Ectodermal cell (in vitro differentiated cells): ENCODE measurements around the gene RPL39L. TPM values are rescaled to one million over a fixed set of nuclear protein-coding genes. Genes with fewer than 3 reads are reported as not detected.

ENCODE experiments used
- H3K27ac ChIP-seq: 2 replicates; pipeline ENCODE4 v1.7.0; 2013; ENCODE audit warnings: mild to moderate bottlenecking, low read depth, low read length; ENCODE audit not compliant: insufficient read depth, poor library complexity, severe bottlenecking
- H3K27me3 ChIP-seq: 2 replicates; pipeline ENCODE4 v1.7.0; 2013; ENCODE audit warnings: mild to moderate bottlenecking, low read length; ENCODE audit not compliant: insufficient read depth, control insufficient read depth, poor library complexity, severe bottlenecking
- H3K36me3 ChIP-seq: one replicate; pipeline ENCODE4 v1.7.0; 2013; ENCODE audit warnings: low read length; ENCODE audit not compliant: control insufficient read depth, insufficient read depth
- H3K4me1 ChIP-seq: one replicate; pipeline ENCODE4 v1.7.0; 2013; ENCODE audit warnings: low read length; ENCODE audit not compliant: control insufficient read depth, insufficient read depth
- H3K4me3 ChIP-seq: 2 replicates; pipeline ENCODE4 v1.7.0; 2013; ENCODE audit warnings: low read depth, low read length, control low read depth; ENCODE audit not compliant: insufficient read depth
- H3K9me3 ChIP-seq: 2 replicates; pipeline ENCODE4 v1.7.0; 2013; ENCODE audit warnings: mild to moderate bottlenecking, low read length, moderate library complexity; ENCODE audit not compliant: control insufficient read depth
- WGBS, 2 experiments: methylation state at CpG; one replicate each; pipeline ENCODE4 v1.1.7; 2013; ENCODE audit warnings: missing lambda C conversion rate in 2 of 2; 5-methylcytosine and 5-hydroxymethylcytosine counted together
- polyA plus RNA-seq, 4 experiments: library from polyadenylated mRNA; stranded (reverse); fragments of 50-300 nt; gene quantifications; one replicate each; pipeline ENCODE4 v1.2.3, GENCODE V29; 2013

Gene RPL39L
- polyA plus RNA-seq (2013, experiment 1 of 4), result 18.9 TPM
- 16.2 TPM for polyA plus RNA-seq (2013, experiment 2 of 4)
- 15.2 TPM for polyA plus RNA-seq (2013, experiment 3 of 4)
- polyA plus RNA-seq (2013, experiment 4 of 4), result 13.3 TPM

- no peaks in the 10 kb centered on the region for H3K4me1 ChIP-seq
- no peaks in the 10 kb centered on the region for H3K36me3 ChIP-seq
- no peak within 1 kb of the TSS for H3K27ac ChIP-seq
- WGBS, 2 experiments, result 83 to 84% methylated on average over 69 of the region's 69 CpGs
- peak within 1 kb of the TSS; percentile 31 for H3K4me3 ChIP-seq
- no peaks in the 10 kb centered on the region for H3K9me3 ChIP-seq
- no peaks in the 10 kb centered on the region for H3K27me3 ChIP-seq
These were observed at the start of gene RPL39L for GRCh38 chr3:187139126-187139894. TSS of gene RPL39L (minus strand) at chr3:187139496. CDS start at chr3:187121300, 18,196 bp downstream.

GRCh38 chr3:187188931-187189330, 49.6 kb upstream of the RPL39L start:
- Histone ChIP-seq H3K4me3 (no peak overlapping the region), H3K9me3 (no peaks in the 10 kb centered on the region), H3K36me3 (no peaks in the 10 kb centered on the region), H3K27ac (no peak overlapping the region), H3K27me3 (no peaks in the 10 kb centered on the region), H3K4me1 (no peaks in the 10 kb centered on the region)
- WGBS, 2 experiments, result 88 to 93% methylated on average over 2 of the region's 2 CpGs

- Histone ChIP-seq H3K4me1 (peaks cover 4% of the 10 kb centered on the region), H3K9me3 (no peaks in the 10 kb centered on the region), H3K4me3 (no peak overlapping the region), H3K27ac (no peak overlapping the region), H3K27me3 (no peaks in the 10 kb centered on the region), H3K36me3 (no peaks in the 10 kb centered on the region)
- WGBS, 2 experiments, result 86 to 87% methylated on average over 5 of the region's 5 CpGs
These were observed 47.6 kb upstream of the RPL39L start for GRCh38 chr3:187186801-187187421.

GRCh38 chr3:187186375-187186774, 47.1 kb upstream of the RPL39L start:
- 77 to 79% methylated on average over 2 of the region's 2 CpGs for WGBS, 2 experiments
- Histone ChIP-seq H3K4me3 (no peak overlapping the region), H3K27ac (no peak overlapping the region), H3K4me1 (peaks cover 4% of the 10 kb centered on the region), H3K27me3 (peaks cover 3% of the 10 kb centered on the region), H3K36me3 (no peaks in the 10 kb centered on the region), H3K9me3 (no peaks in the 10 kb centered on the region)

GRCh38 chr3:187185759-187186158, 46.5 kb upstream of the RPL39L start:
- peaks cover 5% of the 10 kb centered on the region for H3K27me3 ChIP-seq
- H3K4me3 ChIP-seq, result no peak overlapping the region
- H3K4me1 ChIP-seq, result peaks cover 4% of the 10 kb centered on the region
- H3K27ac ChIP-seq, result no peak overlapping the region
- 28 to 36% methylated on average over 4 of the region's 4 CpGs for WGBS, 2 experiments
- no peaks in the 10 kb centered on the region for H3K9me3 ChIP-seq
- no peaks in the 10 kb centered on the region for H3K36me3 ChIP-seq

- Histone ChIP-seq H3K36me3 (no peaks in the 10 kb centered on the region), H3K9me3 (no peaks in the 10 kb centered on the region), H3K27ac (no peak overlapping the region), H3K4me1 (peaks cover 4% of the 10 kb centered on the region), H3K4me3 (no peak overlapping the region), H3K27me3 (peaks cover 11% of the 10 kb centered on the region)
- WGBS, 2 experiments, result 87 to 94% methylated on average over 6 of the region's 6 CpGs
These were observed 44.6 kb upstream of the RPL39L start for GRCh38 chr3:187183903-187184302.

GRCh38 chr3:187183210-187183862, 44.0 kb upstream of the RPL39L start:
- 51 to 55% methylated on average over 7 of the region's 7 CpGs for WGBS, 2 experiments

GRCh38 chr3:187181454-187182170, 42.3 kb upstream of the RPL39L start:
- no peak overlapping the region for H3K4me3 ChIP-seq
- WGBS, 2 experiments, result 90 to 92% methylated on average over 7 of the region's 7 CpGs
- no peaks in the 10 kb centered on the region for H3K9me3 ChIP-seq

More at GRCh38 chr3:187183210-187183862, 44.0 kb upstream of the RPL39L start:
- H3K9me3 ChIP-seq, result no peaks in the 10 kb centered on the region
- H3K27me3 ChIP-seq, result peaks cover 11% of the 10 kb centered on the region
- no peaks in the 10 kb centered on the region for H3K36me3 ChIP-seq
- H3K4me1 ChIP-seq, result peaks cover 4% of the 10 kb centered on the region
- no peak overlapping the region for H3K27ac ChIP-seq
- H3K4me3 ChIP-seq, result no peak overlapping the region

GRCh38 chr3:187172929-187173328, 33.6 kb upstream of the RPL39L start:
- 93 to 94% methylated on average over 2 of the region's 2 CpGs for WGBS, 2 experiments
- no peaks in the 10 kb centered on the region for H3K27me3 ChIP-seq

More at GRCh38 chr3:187181454-187182170, 42.3 kb upstream of the RPL39L start:
- Histone ChIP-seq H3K27me3 (peaks cover 11% of the 10 kb centered on the region), H3K27ac (no peak overlapping the region), H3K4me1 (peaks cover 4% of the 10 kb centered on the region), H3K36me3 (no peaks in the 10 kb centered on the region)

More at GRCh38 chr3:187172929-187173328, 33.6 kb upstream of the RPL39L start:
- H3K4me1 ChIP-seq, result peaks cover 3% of the 10 kb centered on the region
- H3K9me3 ChIP-seq, result no peaks in the 10 kb centered on the region
- no peak overlapping the region for H3K27ac ChIP-seq
- no peak overlapping the region for H3K4me3 ChIP-seq
- H3K36me3 ChIP-seq, result no peaks in the 10 kb centered on the region
